Measurements from ENCODE around the gene CD200R1L.

CD200R1L gene

DNA sequence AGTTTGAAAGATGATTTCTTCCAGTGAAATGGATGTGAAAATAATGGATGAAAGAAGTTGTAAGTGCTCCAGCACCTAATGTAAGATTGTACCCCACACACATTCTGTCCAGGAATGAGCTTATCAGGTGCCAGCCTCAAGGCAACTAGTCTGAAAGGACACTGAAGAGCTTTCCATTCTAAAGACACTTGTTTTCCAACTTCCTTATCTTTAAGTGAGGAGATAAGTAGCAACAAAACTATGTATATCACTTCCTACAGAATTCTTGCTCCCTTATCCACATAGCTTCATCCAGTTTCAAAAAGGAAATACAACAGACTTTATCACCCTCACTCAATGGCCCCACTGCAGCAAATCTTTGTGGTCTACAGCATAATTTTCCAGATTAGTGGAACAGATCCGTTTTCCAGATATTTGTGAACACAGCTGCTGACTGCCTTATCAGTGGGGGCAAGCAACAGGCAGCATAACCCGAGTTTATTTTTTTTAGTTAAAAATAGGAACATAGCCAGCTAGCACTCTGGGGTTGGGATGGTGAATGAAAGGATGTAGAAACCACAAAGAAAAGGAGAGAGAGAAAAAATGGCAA, 60.6 kb downstream of the CD200R1L start:
- DNase-seq = no peak

DNA sequence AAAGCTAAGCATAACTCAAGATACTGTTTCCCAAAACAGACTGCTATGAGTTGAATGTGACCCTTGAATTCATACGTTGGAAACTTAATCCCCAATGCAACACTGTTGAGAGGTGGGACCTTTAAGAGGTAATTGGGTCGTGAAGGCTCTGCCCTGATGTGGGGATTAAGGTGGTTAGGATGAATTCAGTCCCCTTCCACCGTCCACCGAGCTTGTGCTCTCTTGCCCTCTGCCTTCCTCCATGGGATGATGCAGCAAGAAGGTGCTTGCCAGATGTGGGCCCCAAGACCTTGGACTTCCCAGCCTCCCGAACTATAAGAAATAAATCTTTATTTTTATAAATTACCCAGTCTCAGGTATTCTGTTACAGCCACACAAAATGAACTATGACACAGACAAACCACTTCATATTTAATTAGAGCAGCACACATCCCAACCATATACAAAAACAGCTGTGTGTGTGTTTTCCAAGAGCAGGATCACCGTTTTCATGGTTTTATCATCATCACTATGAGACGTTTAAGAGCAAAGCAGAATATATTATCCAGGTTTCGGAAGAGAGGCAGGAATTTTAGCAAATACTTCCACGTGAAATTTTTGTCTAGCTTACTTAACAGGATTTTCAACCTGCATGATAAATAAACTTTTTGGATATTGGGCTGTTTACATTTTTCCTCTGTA, 61.2 kb downstream of the CD200R1L start:
- no peak for DNase-seq

DNA sequence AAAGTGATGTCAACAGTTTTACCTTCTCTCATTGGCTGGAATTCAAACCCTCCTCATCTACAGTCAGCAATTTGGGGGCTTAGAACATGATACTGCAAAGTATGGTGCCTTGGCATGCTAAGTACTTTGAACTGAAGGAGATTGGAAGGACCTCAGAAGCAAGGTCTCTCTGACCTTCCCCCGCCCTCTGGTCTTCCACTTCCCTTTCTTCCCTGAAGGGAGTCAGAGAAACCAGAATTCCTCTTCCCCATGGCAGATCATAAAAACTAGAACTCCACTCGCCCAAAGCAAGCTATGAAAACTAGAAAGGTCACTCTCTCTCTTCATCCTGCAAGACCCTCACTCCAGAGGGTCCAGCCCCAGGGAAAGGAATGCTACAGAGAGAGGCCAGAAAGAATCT, 64.2 kb downstream of the CD200R1L start:
- DNase-seq = no peak

DNA sequence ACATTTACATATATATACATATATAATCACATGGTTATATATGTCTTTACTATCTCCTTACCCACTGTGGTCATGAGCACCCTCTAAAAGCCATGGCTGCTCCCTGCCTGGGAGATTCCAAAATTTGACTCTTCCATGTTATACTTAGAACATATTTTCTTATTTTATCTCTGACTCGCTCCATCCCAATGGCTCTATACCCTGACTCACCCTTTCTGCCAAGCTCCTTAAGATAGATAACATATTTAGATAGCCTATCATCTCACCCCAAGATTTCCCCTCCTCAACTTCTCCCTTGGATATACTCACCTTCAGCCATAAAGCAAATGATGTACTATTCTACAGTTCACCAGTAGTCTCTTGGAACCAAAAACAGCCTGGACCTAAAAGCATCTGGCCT, 65.1 kb downstream of the CD200R1L start:
- no peak for DNase-seq

DNA sequence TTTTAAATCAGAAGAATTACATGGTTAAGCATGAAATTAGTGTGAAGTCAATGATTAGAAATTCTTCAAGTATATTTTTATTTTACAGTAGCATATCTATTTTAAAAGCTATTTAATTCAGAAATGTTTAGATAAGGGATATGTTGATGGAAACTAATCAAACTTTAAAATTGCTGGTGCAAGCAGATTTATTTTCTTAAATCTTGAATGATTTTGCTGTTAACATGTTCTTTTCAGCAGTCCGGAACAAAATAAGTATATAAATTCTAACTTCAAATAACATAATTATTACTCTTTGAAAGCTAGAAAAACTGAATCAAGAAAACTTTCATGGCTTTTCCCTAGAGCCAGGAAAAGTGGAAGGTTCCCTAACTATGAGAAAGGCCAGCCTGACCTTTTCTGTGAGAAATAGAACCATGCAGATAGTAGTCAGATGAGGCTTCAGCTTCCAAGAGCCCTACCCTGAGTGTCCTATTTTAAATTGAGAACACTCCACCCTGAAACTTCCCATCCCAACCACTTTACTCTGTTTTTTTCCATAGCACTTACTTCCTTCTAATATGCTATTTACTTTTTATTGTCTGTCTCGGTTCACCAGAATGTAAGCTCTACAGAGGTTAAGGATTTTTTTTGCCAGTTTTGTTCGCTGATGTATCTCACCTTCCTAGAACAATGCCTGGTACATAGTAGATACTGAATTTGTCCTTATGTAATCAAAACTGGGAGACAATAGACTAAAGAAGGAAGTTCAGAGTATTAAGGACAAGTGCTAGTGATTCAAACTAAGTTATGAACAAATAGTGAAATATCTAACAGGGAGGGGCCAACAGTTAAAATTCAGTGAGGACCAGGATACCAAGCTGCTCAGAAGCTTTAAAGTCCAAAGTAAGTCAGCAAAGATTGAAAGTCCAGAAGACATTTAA, 66.8 kb downstream of the CD200R1L start:
- no peak for DNase-seq

DNA sequence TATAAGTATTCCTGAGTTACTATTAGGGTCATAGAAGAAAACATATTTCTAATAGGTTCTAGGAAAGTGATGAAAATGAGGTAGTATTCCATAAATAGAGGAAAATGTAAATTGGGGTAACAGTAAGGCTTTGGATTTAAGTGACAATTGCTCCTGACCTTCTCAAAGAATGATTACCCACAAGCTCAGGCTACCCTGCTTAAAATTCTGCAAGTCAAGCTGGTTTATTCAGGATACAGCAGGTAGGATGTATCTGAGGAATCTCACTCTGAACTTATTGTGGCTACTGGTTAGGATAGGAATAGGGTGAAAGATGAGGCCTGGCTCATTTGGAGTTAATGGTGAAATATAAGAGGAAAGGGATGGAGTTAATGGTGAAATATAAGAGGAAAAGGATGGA, 67.7 kb downstream of the CD200R1L start:
- no peak for DNase-seq

DNA sequence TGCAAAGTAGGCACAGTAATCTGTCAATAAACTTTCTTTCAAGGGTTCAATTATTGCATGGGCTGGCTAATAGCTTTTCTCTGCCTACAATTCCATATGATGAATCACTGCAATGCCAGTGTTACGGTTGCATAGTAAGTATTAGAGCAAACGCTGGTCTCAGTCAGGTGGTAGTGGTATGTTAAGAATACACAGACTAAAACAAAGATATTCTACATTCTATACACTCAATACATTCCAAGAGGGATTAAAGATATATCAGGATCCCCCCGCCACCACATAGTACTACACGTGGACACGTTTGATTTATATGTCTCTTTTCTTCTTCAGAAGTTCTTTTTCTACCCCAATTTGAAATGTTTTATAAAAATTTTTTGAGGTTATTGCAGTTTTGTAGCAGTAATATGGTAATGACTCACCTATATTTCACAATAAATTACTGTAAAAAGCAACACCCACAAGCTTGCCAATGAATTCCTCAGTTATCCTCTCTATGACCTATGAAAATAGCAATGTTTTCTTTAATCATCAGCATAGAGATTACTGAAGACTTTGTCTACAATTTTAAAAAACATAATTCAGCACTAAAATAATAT, 68.2 kb downstream of the CD200R1L start:
- DNase-seq = no peak

DNA sequence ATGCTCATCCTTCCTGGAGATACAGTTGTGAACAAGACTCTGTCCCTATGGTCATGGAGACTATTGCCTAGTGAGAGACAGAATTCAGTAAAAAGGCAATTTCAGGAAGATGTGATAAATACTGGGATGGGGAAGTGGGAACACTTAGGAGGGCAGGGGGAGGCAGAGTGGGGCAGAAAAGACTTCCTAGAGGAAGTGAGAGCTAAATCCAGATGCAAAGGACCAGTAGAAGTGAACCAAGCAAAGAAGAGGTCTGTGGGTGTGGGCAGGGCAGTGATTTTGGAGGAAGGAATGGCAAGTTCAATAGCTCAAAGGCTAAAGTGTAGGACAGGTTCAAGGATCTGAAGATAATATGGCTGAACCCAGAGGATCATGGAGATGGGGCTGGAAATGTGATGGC, 68.9 kb downstream of the CD200R1L start:
- no peak for DNase-seq

DNA sequence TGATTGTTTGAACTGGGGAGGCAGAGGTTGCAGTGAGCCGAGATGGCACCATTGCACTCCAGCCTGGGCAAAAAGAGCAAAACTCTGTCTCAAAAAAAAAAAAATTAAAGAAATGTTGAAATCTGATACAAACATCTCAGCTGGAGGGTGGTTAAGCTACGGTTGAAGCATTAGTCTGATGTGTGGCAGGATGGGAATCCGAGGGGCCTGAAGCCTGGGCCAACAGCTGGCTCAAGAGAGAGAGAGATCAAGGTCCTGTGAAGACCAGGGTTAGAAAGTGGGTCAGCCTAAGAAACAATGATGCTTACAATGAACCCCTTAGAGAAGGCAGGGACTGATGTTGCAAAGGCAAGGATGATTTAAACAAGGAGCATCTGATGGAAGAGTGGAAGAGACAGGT, 69.8 kb downstream of the CD200R1L start:
- DNase-seq = no peak

DNA sequence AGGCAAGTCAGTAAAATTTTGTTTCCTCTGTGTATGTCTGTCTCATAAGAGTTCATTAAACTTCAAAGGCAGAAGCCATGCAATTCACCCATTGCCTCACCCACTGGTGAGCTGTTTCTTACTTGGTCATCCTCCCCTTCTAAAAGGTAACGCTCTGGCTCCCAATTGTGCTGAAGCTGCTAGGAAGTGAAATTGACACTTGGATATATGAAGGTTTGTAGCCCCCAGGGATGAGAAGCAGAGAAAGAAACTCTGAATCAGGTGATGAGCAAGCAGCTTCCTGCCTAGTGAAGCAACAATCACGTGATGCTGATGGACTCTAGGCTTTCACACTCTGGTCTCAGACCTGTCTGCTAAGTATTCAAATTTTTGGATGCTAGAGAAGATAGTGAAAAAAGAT, 70.7 kb downstream of the CD200R1L start:
- no peak for DNase-seq

DNA sequence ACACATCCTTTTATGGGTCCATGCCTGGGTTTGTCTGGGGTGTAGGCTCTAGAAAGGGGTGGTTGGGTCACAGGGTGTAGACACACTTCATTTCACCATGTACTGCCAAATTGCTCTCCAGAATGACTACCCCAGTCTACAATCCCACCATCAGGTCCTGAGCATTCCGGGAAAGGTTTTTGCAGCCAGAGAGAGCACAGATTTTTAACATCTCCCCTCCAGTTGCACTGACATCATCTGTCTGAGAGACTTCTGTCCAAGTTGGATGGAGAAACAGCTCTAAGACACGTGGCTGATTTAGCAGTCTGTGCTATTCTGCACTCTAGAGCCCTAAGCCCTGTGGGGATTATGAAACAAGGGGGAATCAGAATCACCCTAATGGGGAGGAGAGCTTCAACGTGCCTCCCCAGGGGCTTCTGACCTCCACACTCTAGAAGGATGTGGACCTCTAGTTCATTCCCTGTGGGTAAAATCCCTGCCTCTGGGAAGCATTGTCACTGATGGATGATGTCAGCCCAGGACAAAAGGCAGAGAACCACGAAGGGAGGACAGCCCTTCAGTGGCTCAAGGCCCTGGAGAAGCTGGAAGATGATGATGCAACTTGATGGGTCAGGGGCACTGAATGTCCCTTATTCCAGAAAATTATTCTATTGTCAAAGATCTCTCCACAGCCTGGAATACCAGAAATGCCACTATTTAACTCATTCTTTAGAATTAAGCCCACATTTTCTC, 71.5 kb downstream of the CD200R1L start:
- DNase-seq = no peak

DNA sequence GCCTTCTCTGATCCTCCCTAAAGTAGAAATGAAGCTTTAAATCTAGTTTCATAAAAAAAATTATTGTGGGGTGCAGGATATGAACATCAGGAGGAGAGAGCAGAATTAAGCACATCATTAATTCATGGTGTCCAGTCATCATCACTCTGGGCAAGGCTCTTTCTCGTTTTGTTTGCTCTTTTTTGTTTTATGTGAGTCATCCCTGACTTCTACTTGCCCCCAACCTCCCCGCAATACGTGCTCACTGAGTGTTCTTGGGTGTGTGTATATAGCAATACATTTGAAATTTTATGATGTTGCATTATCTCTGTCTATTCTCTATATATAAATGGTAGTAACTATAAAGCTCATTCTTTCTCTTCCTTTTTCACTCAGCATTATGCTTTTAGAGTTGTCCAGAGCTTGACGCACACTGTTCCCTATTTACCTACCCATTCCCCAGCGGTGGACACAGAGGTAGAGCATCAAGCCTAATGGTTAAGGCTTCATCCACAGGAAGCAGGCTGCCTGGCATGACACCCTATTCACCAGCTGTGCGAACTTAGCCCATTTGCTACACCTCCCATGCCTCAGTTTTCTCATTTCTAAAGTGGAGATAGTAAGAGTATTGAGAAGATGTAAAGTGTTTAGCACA, 72.3 kb downstream of the CD200R1L start:
- no peak for DNase-seq

DNA sequence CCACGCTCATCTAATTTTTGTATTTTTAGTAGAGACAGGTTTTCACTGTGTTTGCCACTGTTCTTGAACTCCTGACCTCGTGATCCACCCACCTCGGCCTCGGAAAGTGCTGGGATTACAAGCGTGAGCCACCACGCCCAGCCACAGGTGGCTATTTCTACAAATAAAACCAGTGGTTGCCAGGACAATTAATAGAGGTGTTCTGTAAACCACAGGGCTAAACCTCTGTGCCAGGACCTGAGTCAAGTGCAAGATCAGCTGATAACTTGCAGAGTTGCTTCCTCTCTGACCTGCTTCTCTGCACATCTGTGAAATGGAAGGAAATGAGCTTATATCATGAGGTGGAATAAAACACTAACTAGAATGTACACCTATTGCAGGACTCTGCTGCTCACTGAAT, 72.8 kb downstream of the CD200R1L start:
- DNase-seq = peak; percentile 2

DNA sequence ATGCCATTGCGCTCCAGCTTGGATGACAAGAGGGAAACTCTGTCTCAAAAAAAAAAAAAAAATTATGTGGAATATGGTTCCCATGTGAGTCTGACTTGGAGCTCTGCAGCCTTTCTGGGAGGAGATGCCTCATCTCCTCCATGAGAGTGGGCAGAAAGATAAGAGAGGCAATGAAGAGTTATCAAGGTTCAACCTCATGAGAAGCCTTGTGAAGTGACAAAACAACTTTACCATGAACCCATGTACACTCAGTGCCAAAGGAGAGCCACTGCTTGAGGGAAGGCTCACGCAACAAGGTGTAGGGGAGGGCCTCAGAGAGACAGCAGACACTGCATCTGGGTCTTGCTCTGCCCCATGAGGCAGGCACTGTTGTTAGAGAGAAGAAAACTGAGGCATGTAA, 75.7 kb downstream of the CD200R1L start:
- no peak for DNase-seq

DNA sequence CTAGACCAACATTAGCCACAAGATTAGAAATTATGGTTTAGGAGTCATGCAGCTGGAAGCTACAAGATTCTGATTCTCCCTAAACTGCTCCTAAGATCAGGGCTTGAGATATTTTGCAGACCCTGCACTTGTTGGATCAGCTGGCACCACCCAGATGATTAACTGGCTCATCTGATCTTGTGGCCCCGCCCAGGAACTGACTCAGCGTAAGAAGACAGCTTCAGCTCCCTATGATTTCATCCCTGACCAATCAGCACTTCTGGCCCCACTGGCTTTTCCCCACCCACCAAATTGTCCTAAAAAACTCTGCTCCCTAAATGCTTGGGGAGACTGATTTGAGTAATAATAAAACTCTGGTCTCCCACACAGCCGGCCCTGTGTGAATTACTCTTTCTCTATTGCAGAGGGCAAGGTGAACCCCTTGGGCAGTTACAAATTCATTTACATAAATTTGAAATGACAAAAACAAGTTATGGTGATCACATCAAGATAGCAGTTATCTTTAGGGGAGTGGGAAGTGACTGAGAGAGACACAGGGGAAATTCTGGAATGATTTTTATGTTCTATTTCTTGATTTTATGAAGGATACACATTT, 76.5 kb downstream of the CD200R1L start:
- DNase-seq = no peak

DNA sequence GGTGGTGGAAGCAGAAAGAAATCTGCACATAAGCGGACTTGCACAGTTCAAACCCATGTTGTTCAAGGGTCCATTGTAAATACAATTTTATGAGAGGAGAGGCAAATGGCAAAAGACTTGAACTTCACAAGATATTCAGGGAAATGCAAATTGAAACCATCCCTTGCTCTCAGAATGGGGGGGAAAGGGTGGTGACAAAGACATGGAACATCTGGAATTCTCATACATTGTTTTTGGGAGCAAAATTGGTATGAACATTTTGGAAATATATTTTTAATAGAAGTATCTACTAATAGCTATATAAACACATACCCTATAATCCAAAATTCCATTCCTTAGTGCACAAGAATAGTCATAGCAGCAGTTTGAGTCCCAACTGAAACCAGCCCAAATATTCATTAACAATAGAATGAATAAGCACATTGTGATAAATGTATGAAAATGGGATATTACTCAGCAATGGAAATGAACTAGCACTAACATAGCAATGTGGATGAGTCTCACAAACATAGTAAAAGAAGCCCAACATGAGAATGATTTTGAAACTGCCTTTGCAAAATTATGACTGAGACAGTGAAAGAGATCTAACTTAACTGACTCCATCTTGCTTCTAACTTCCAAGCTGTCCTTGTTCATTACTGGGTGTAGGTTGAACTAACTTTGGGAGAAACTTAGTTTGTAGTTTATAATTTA, 77.2 kb downstream of the CD200R1L start:
- no peak for DNase-seq

DNA sequence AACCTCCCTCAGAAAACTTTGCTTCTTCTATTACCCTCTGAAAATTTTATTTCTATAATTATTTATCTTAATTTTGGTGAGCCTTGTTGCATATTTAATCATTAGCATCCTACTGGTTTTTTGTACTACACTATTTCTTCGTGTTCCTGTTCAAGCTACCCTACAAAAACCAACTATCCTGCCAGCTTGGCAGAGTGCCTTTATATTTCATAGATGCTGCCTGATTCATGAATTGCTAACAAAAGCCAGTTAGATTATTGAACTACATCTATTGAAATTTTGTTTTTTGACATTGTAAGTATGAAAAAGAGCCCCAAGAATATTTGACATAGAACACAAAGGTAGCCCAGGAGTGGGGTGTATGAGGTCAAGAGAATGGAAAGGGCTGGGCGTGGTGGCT, 78.9 kb downstream of the CD200R1L start:
- no peak for DNase-seq

DNA sequence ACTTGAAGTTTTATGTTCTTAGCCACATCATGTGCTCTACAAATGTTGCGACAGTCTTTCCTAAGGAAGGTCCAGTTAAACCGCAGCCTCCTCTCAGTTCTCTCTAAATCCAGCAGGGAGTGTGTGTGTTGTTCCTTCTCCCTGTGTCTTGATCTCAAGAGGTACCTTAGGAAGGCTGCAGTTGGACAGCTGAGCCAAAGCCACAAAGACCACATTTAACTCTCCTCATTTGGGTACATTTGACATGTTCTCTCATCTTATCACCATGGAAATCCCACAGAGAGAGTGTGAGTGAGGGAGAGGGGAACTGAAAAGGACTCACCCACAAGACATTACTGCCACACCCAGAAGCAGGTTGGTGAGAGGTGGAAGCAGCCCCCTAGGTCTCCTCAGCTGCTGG, 79.5 kb downstream of the CD200R1L start:
- no peak for DNase-seq
